Hepatocyte (in vitro differentiated cells): ENCODE results near the gene WDR26.

ENCODE experiments used
- CTCF ChIP-seq: fragments of 200-600 bp; sonication (generic); IDR thresholded peaks from 2 replicates; pipeline ENCODE4 v1.5.1; 2016; ENCODE audit warnings: antibody characterized with exemption, mild to moderate bottlenecking; ENCODE audit not compliant: poor library complexity
- EZH2phosphoT487 ChIP-seq: fragments of 200-600 bp; sonication (generic); IDR thresholded peaks from one replicate; pipeline ENCODE4 v1.6.1; 2018; ENCODE audit warnings: antibody characterized with exemption, mild to moderate bottlenecking, low read depth, moderate library complexity; ENCODE audit not compliant: unreplicated experiment, severe bottlenecking

GRCh38 chr1:224466154-224466553, 31.6 kb upstream of the WDR26 start:
- TF ChIP-seq CTCF (no peak), EZH2phosphoT487 (no peak)
